ENCODE results near the gene FALEC.

The FALEC gene

GRCh38 chr1:150555971-150556865 is 40.7 kb downstream of the FALEC start:
- Histone ChIP-seq H3K27me3 (ENCODE audit: control insufficient read depth in 1 of 2, insufficient read depth in 1 of 2, low read length in 2 of 2) (no peaks in the 10 kb centered on the region), H2BK12ac (ENCODE audit: low read length in 2 of 2) (no peak overlapping the region), H3K23ac (ENCODE audit: low read length in 2 of 2) (no peak overlapping the region), H2AK5ac (ENCODE audit: low read length, severe bottlenecking) (no peak overlapping the region), H3K18ac (ENCODE audit: low read depth in 1 of 2, low read length in 2 of 2) (peak overlapping the region in 1 of 2 experiments; percentile 61), H2AFZ (ENCODE audit: low read depth, low read length) (no peak overlapping the region), H3K4me1 (ENCODE audit: control insufficient read depth, insufficient read depth, low read depth, low read length) (peaks cover 44% of the 10 kb centered on the region), H3K36me3 (ENCODE audit: control insufficient read depth in 1 of 2, insufficient read depth in 2 of 2, low read depth in 1 of 2, low read length in 2 of 2) (peaks cover 43 to 58% of the 10 kb centered on the region in 2 experiments), H2BK120ac (ENCODE audit: low read depth, low read length) (no peak overlapping the region), H2BK15ac (ENCODE audit: low read depth, poor library complexity, severe bottlenecking) (no peak overlapping the region), H3K9ac (ENCODE audit: low read length) (no peak overlapping the region), H4K8ac (ENCODE audit: low read length) (no peak overlapping the region), H2BK5ac (ENCODE audit: low read depth, low read length, poor library complexity, severe bottlenecking) (no peak overlapping the region), H3K9me3 (ENCODE audit: control insufficient read depth, low read length) (no peaks in the 10 kb centered on the region), H3K14ac (ENCODE audit: low read length in 2 of 2) (no peak overlapping the region), H3K4me2 (ENCODE audit: low read length, poor library complexity, severe bottlenecking) (no peak overlapping the region), H3K4ac (ENCODE audit: low read depth in 1 of 2, low read length in 2 of 2) (no peak overlapping the region), H3K79me1 (replicated peaks; ENCODE audit: low read length, poor library complexity, severe bottlenecking) (peaks cover 36% of the 10 kb centered on the region), H4K91ac (ENCODE audit: low read length) (no peak overlapping the region), H3K4me3 (ENCODE audit: insufficient read depth in 1 of 2, low read depth in 1 of 2, low read length in 2 of 2) (no peak overlapping the region), H3K27ac (ENCODE audit: low read length, poor library complexity, severe bottlenecking) (no peak overlapping the region)
- 73% methylated on average over 23 of the region's 26 CpGs for WGBS
- peak; percentile 59 for DNase-seq

DNA sequence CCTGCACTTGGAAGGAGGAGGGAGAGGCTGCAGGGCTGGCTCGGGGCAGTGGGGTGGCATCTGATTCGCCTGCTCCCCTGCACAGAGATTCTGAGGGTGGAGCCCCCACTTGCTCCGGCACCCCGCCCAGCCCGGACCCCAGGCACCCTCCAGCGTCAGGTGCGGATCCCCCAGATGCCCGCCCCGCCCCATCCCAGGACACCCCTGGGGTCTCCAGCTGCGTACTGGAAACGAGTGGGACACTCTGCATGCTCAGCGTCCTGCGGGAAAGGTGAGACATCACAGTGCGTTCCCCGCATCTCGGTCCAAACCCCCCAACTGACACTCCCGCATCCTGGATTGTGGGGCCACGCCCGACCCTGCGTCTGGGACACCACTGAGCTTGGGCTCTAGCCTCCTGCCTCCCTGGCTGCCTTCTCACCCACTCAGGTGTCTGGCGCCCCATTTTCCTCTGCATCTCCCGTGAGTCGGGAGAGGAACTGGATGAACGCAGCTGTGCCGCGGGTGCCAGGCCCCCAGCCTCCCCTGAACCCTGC is 41.6 kb downstream of the FALEC start:
- H3K23ac ChIP-seq (ENCODE audit: low read length in 2 of 2): no peak overlapping the region
- no peak overlapping the region for H3K4ac ChIP-seq (ENCODE audit: low read depth in 1 of 2, low read length in 2 of 2)
- no peak overlapping the region for H3K4me3 ChIP-seq (ENCODE audit: insufficient read depth in 1 of 2, low read depth in 1 of 2, low read length in 2 of 2)
- no peak overlapping the region for H2AK5ac ChIP-seq (ENCODE audit: low read length, severe bottlenecking)
- H3K4me2 ChIP-seq (ENCODE audit: low read length, poor library complexity, severe bottlenecking): no peak overlapping the region
- no peak overlapping the region for H4K91ac ChIP-seq (ENCODE audit: low read length)
- no peaks in the 10 kb centered on the region for H3K27me3 ChIP-seq (ENCODE audit: control insufficient read depth in 1 of 2, insufficient read depth in 1 of 2, low read length in 2 of 2)
- no peak overlapping the region for H3K14ac ChIP-seq (ENCODE audit: low read length in 2 of 2)
- no peak overlapping the region for H3K27ac ChIP-seq (ENCODE audit: low read length, poor library complexity, severe bottlenecking)
- no peak overlapping the region for H2BK12ac ChIP-seq (ENCODE audit: low read length in 2 of 2)
- H3K18ac ChIP-seq (ENCODE audit: low read depth in 1 of 2, low read length in 2 of 2): peak overlapping the region in 1 of 2 experiments; percentile 11
- H3K9me3 ChIP-seq (ENCODE audit: control insufficient read depth, low read length): no peaks in the 10 kb centered on the region
- no peak overlapping the region for H2BK15ac ChIP-seq (ENCODE audit: low read depth, poor library complexity, severe bottlenecking)
- WGBS: 94% methylated on average over 24 of the region's 26 CpGs
- H3K36me3 ChIP-seq (ENCODE audit: control insufficient read depth in 1 of 2, insufficient read depth in 2 of 2, low read depth in 1 of 2, low read length in 2 of 2): peaks cover 43 to 58% of the 10 kb centered on the region in 2 experiments
- no peak overlapping the region for H2BK5ac ChIP-seq (ENCODE audit: low read depth, low read length, poor library complexity, severe bottlenecking)
- H2AFZ ChIP-seq (ENCODE audit: low read depth, low read length): no peak overlapping the region
- DNase-seq: peak; percentile 7
- peaks cover 36% of the 10 kb centered on the region for H3K79me1 ChIP-seq (replicated peaks; ENCODE audit: low read length, poor library complexity, severe bottlenecking)
- peaks cover 47% of the 10 kb centered on the region for H3K4me1 ChIP-seq (ENCODE audit: control insufficient read depth, insufficient read depth, low read depth, low read length)
- no peak overlapping the region for H3K9ac ChIP-seq (ENCODE audit: low read length)
- H2BK120ac ChIP-seq (ENCODE audit: low read depth, low read length): no peak overlapping the region
- peak overlapping the region; percentile 32 for H4K8ac ChIP-seq (ENCODE audit: low read length)

DNA sequence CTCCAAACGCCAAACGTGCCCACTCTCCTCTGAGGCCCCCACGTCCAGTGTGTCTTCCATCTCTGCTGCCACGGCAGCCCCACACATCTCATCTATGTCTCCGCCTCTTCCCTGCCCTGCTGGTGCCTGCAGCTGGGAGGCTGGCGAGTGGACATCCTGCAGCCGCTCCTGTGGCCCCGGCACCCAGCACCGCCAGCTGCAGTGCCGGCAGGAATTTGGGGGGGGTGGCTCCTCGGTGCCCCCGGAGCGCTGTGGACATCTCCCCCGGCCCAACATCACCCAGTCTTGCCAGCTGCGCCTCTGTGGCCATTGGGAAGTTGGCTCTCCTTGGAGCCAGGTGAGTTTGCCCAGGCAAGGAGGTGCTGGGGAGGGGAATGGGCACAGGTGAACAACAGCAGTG is 42.3 kb downstream of the FALEC start:
- peak overlapping the region; percentile 52 for H4K91ac ChIP-seq (ENCODE audit: low read length)
- H3K18ac ChIP-seq (ENCODE audit: low read depth in 1 of 2, low read length in 2 of 2): no peak overlapping the region
- no peak overlapping the region for H3K4me3 ChIP-seq (ENCODE audit: insufficient read depth in 1 of 2, low read depth in 1 of 2, low read length in 2 of 2)
- peak; percentile 3 for DNase-seq
- H3K23ac ChIP-seq (ENCODE audit: low read length in 2 of 2): no peak overlapping the region
- H4K8ac ChIP-seq (ENCODE audit: low read length): no peak overlapping the region
- H2AFZ ChIP-seq (ENCODE audit: low read depth, low read length): no peak overlapping the region
- H2BK12ac ChIP-seq (ENCODE audit: low read length in 2 of 2): no peak overlapping the region
- H2BK15ac ChIP-seq (ENCODE audit: low read depth, poor library complexity, severe bottlenecking): no peak overlapping the region
- no peak overlapping the region for H3K4ac ChIP-seq (ENCODE audit: low read depth in 1 of 2, low read length in 2 of 2)
- peaks cover 36% of the 10 kb centered on the region for H3K79me1 ChIP-seq (replicated peaks; ENCODE audit: low read length, poor library complexity, severe bottlenecking)
- H3K36me3 ChIP-seq (ENCODE audit: control insufficient read depth in 1 of 2, insufficient read depth in 2 of 2, low read depth in 1 of 2, low read length in 2 of 2): peaks cover 43 to 58% of the 10 kb centered on the region in 2 experiments
- H3K9me3 ChIP-seq (ENCODE audit: control insufficient read depth, low read length): no peaks in the 10 kb centered on the region
- peaks cover 47% of the 10 kb centered on the region for H3K4me1 ChIP-seq (ENCODE audit: control insufficient read depth, insufficient read depth, low read depth, low read length)
- H2BK120ac ChIP-seq (ENCODE audit: low read depth, low read length): no peak overlapping the region
- no peak overlapping the region for H3K9ac ChIP-seq (ENCODE audit: low read length)
- H3K4me2 ChIP-seq (ENCODE audit: low read length, poor library complexity, severe bottlenecking): no peak overlapping the region
- no peaks in the 10 kb centered on the region for H3K27me3 ChIP-seq (ENCODE audit: control insufficient read depth in 1 of 2, insufficient read depth in 1 of 2, low read length in 2 of 2)
- H3K27ac ChIP-seq (ENCODE audit: low read length, poor library complexity, severe bottlenecking): no peak overlapping the region
- no peak overlapping the region for H2BK5ac ChIP-seq (ENCODE audit: low read depth, low read length, poor library complexity, severe bottlenecking)
- 95% methylated on average over 14 of the region's 15 CpGs for WGBS
- H2AK5ac ChIP-seq (ENCODE audit: low read length, severe bottlenecking): no peak overlapping the region
- H3K14ac ChIP-seq (ENCODE audit: low read length in 2 of 2): no peak overlapping the region

DNA sequence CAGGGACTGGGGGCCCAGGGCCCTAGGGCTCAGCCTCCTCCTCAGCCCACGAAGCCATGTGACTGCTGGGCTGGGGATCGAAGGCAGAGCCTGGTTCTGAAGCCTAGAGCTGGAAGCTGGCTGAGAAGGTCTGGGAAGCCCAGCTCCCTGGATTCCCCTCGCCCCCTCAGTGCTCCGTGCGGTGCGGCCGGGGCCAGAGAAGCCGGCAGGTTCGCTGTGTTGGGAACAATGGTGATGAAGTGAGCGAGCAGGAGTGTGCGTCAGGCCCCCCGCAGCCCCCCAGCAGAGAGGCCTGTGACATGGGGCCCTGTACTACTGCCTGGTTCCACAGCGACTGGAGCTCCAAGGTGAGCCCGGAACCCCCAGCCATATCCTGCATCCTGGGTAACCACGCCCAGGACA is 42.8 kb downstream of the FALEC start:
- H3K27me3 ChIP-seq (ENCODE audit: control insufficient read depth in 1 of 2, insufficient read depth in 1 of 2, low read length in 2 of 2): no peaks in the 10 kb centered on the region
- no peak overlapping the region for H3K4me3 ChIP-seq (ENCODE audit: insufficient read depth in 1 of 2, low read depth in 1 of 2, low read length in 2 of 2)
- peak overlapping the region; percentile 61 for H3K9ac ChIP-seq (ENCODE audit: low read length)
- H2BK12ac ChIP-seq (ENCODE audit: low read length in 2 of 2): peak overlapping the region in 1 of 2 experiments; percentile 10
- peaks cover 43 to 58% of the 10 kb centered on the region in 2 experiments for H3K36me3 ChIP-seq (ENCODE audit: control insufficient read depth in 1 of 2, insufficient read depth in 2 of 2, low read depth in 1 of 2, low read length in 2 of 2)
- no peak overlapping the region for H3K4me2 ChIP-seq (ENCODE audit: low read length, poor library complexity, severe bottlenecking)
- peak; percentile 18 for DNase-seq
- 85% methylated on average over 15 of the region's 15 CpGs for WGBS
- no peak overlapping the region for H4K8ac ChIP-seq (ENCODE audit: low read length)
- H3K4ac ChIP-seq (ENCODE audit: low read depth in 1 of 2, low read length in 2 of 2): no peak overlapping the region
- no peak overlapping the region for H2BK120ac ChIP-seq (ENCODE audit: low read depth, low read length)
- H3K14ac ChIP-seq (ENCODE audit: low read length in 2 of 2): no peak overlapping the region
- no peak overlapping the region for H2BK15ac ChIP-seq (ENCODE audit: low read depth, poor library complexity, severe bottlenecking)
- H3K18ac ChIP-seq (ENCODE audit: low read depth in 1 of 2, low read length in 2 of 2): no peak overlapping the region
- H3K23ac ChIP-seq (ENCODE audit: low read length in 2 of 2): no peak overlapping the region
- H3K9me3 ChIP-seq (ENCODE audit: control insufficient read depth, low read length): no peaks in the 10 kb centered on the region
- no peak overlapping the region for H2AK5ac ChIP-seq (ENCODE audit: low read length, severe bottlenecking)
- H3K79me1 ChIP-seq (replicated peaks; ENCODE audit: low read length, poor library complexity, severe bottlenecking): peaks cover 36% of the 10 kb centered on the region
- H2AFZ ChIP-seq (ENCODE audit: low read depth, low read length): no peak overlapping the region
- no peak overlapping the region for H3K27ac ChIP-seq (ENCODE audit: low read length, poor library complexity, severe bottlenecking)
- H3K4me1 ChIP-seq (ENCODE audit: control insufficient read depth, insufficient read depth, low read depth, low read length): peaks cover 48% of the 10 kb centered on the region
- peak overlapping the region; percentile 64 for H4K91ac ChIP-seq (ENCODE audit: low read length)
- no peak overlapping the region for H2BK5ac ChIP-seq (ENCODE audit: low read depth, low read length, poor library complexity, severe bottlenecking)
